HepG2 (cell line): ENCODE data around the gene UGP2. TPM values are rescaled to one million over a fixed set of nuclear protein-coding genes. Genes with fewer than 3 reads are reported as not detected.

Experiments
- ASH2L ChIP-seq: fragments of 300-600, 200-600 bp; sonication (generic); IDR thresholded peaks from 2 replicates; pipeline ENCODE4 v1.7.0; 2017; ENCODE audit warnings: low read depth, mild to moderate bottlenecking, moderate library complexity, mixed read lengths, low read length; ENCODE audit not compliant: insufficient read length
- BCL3 ChIP-seq: sonication (generic); formaldehyde crosslinking; IDR thresholded peaks from 2 replicates; pipeline ENCODE4 v1.5.1; 2020; ENCODE audit warnings: mild to moderate bottlenecking, missing genetic modification reagents, moderate library complexity
- CREM ChIP-seq, 2 experiments: sonication (generic) in 1 of 2; formaldehyde crosslinking in 1 of 2; IDR thresholded peaks; 2 replicates each; pipeline versions ENCODE4 v1.4.0 to v1.6.1; 2016 to 2020; ENCODE audit warnings: antibody characterized with exemption in 1 of 2, mild to moderate bottlenecking in 1 of 2, missing genetic modification reagents in 1 of 2
- E2F1 ChIP-seq: sonication (generic); formaldehyde crosslinking; IDR thresholded peaks from 2 replicates; pipeline ENCODE4 v1.5.0; 2020; ENCODE audit warnings: missing genetic modification reagents
- FOXA1 ChIP-seq, 2 experiments: fragments of 450-650 bp in 1 of 2; sonication (generic) in 1 of 2; formaldehyde crosslinking in 1 of 2; IDR thresholded peaks; 2 replicates each; pipeline versions ENCODE4 v1.4.0 to v1.6.1; 2016 to 2020; ENCODE audit warnings: missing genetic modification reagents in 1 of 2
- FOXK1 ChIP-seq: sonication (generic); formaldehyde crosslinking; IDR thresholded peaks from 2 replicates; pipeline ENCODE4 v1.4.0; 2020; ENCODE audit warnings: low read depth, missing genetic modification reagents, borderline replicate concordance
- HHEX ChIP-seq: IDR thresholded peaks from 2 replicates; pipeline ENCODE4 v1.6.1; 2016; ENCODE audit warnings: control low read depth
- HIVEP1 ChIP-seq: sonication (generic); formaldehyde crosslinking; IDR thresholded peaks from 2 replicates; pipeline ENCODE4 v1.4.0; 2020; ENCODE audit warnings: mild to moderate bottlenecking, missing genetic modification reagents
- JDP2 ChIP-seq: sonication (generic); formaldehyde crosslinking; IDR thresholded peaks from 2 replicates; pipeline ENCODE4 v1.8.1; 2022; ENCODE audit warnings: missing genetic modification reagents, borderline replicate concordance
- KAT2B ChIP-seq: fragments of 150-350 bp; IDR thresholded peaks from 2 replicates; pipeline ENCODE4 v1.6.1; 2014; ENCODE audit warnings: low read depth, low read length, borderline replicate concordance
- KDM4B ChIP-seq: sonication (generic); formaldehyde crosslinking; IDR thresholded peaks from 2 replicates; pipeline ENCODE4 v1.4.0; 2020; ENCODE audit warnings: missing genetic modification reagents
- MAF1 ChIP-seq: sonication (generic); formaldehyde crosslinking; IDR thresholded peaks from 2 replicates; pipeline ENCODE4 v1.5.0; 2020; ENCODE audit warnings: missing genetic modification reagents, borderline replicate concordance
- NPAS2 ChIP-seq: sonication (generic); formaldehyde crosslinking; IDR thresholded peaks from 2 replicates; pipeline ENCODE4 v1.8.0; 2022; ENCODE audit warnings: mild to moderate bottlenecking, missing genetic modification reagents, borderline replicate concordance
- NR2F6 ChIP-seq, 2 experiments: IDR thresholded peaks; 2 replicates each; pipeline ENCODE4 v1.6.1; 2016; ENCODE audit warnings: antibody characterized with exemption in 1 of 2, mild to moderate bottlenecking in 1 of 2
- PAWR ChIP-seq: sonication (generic); formaldehyde crosslinking; IDR thresholded peaks from 2 replicates; pipeline ENCODE4 v1.4.0; 2020; ENCODE audit warnings: missing genetic modification reagents, mild to moderate bottlenecking, borderline replicate concordance
- PCBP1 ChIP-seq: fragments of 200-400 bp; formaldehyde crosslinking; IDR thresholded peaks from 2 replicates; pipeline ENCODE4 v1.6.1; 2017; ENCODE audit warnings: mild to moderate bottlenecking, low read depth, low read length, borderline replicate concordance
- PHF8 ChIP-seq: sonication (generic); formaldehyde crosslinking; IDR thresholded peaks from 2 replicates; pipeline ENCODE4 v1.5.0; 2020; ENCODE audit warnings: missing genetic modification reagents
- ZFP36L2 ChIP-seq: sonication (generic); formaldehyde crosslinking; IDR thresholded peaks from 2 replicates; pipeline ENCODE4 v1.4.0; 2020; ENCODE audit warnings: missing genetic modification reagents
- ZNF224 ChIP-seq: sonication (generic); formaldehyde crosslinking; IDR thresholded peaks from 2 replicates; pipeline ENCODE4 v1.5.0; 2020; ENCODE audit warnings: mild to moderate bottlenecking, missing genetic modification reagents
- ZNF260 ChIP-seq: sonication (generic); formaldehyde crosslinking; IDR thresholded peaks from 2 replicates; pipeline ENCODE4 v1.4.0; 2020; ENCODE audit warnings: missing genetic modification reagents, low read depth, mild to moderate bottlenecking, borderline replicate concordance
- ZNF30 ChIP-seq: sonication (generic); formaldehyde crosslinking; IDR thresholded peaks from 2 replicates; pipeline ENCODE4 v1.5.0; 2020; ENCODE audit warnings: mild to moderate bottlenecking, missing genetic modification reagents
- ZNF335 ChIP-seq: sonication (generic); formaldehyde crosslinking; IDR thresholded peaks from 2 replicates; pipeline ENCODE4 v1.4.0; 2020; ENCODE audit warnings: missing genetic modification reagents
- ZNF343 ChIP-seq: sonication (generic); formaldehyde crosslinking; IDR thresholded peaks from 2 replicates; pipeline ENCODE4 v1.4.0; 2020; ENCODE audit warnings: mild to moderate bottlenecking, missing genetic modification reagents
- ZNF362 ChIP-seq: sonication (generic); formaldehyde crosslinking; IDR thresholded peaks from 2 replicates; pipeline ENCODE4 v1.4.0; 2020; ENCODE audit warnings: missing genetic modification reagents, mild to moderate bottlenecking, borderline replicate concordance
- ZNF572 ChIP-seq: sonication (generic); formaldehyde crosslinking; IDR thresholded peaks from 2 replicates; pipeline ENCODE4 v1.5.1; 2020; ENCODE audit warnings: mild to moderate bottlenecking, missing genetic modification reagents
- ZNF747 ChIP-seq: sonication (generic); formaldehyde crosslinking; IDR thresholded peaks from 2 replicates; pipeline ENCODE4 v1.8.1; 2023; ENCODE audit warnings: missing genetic modification reagents, mild to moderate bottlenecking, borderline replicate concordance
- ZNF766 ChIP-seq: sonication (generic); formaldehyde crosslinking; IDR thresholded peaks from 2 replicates; pipeline ENCODE4 v1.5.0; 2020; ENCODE audit warnings: missing genetic modification reagents, borderline replicate concordance
- polyA plus RNA-seq, 8 experiments: library from polyadenylated mRNA; depleted of rRNA in 3 of 8; stranded (reverse) in 7 of 8; unstranded in 1 of 8; fragments of >200 nt; fragmentation: Illumina TruSeq in 4 of 8; extraction: Trizol in 4 of 8; gene quantifications; 2 replicates each; pipeline versions ENCODE4 v1.2.1 to v1.2.3, GENCODE V29; 2011 to 2016; ENCODE audit warnings: low read depth in 4 of 8, missing spikeins in 1 of 8, mixed read lengths in 1 of 8; ENCODE audit not compliant: insufficient read depth in 1 of 8
- total RNA-seq, 5 experiments: library from RNA; depleted of rRNA; stranded (reverse); fragments of >200 nt; fragmentation: Illumina TruSeq; extraction: Trizol; gene quantifications; 2 replicates each; pipeline ENCODE4 v1.2.3, GENCODE V29; 2016; ENCODE audit warnings: low read depth in 1 of 5

The UGP2 gene
- total and polyA plus RNA-seq, 2 of the 13 experiments (the other 11 are each of a cell fraction or from before 2014, with no cell fraction given) = 96.0 to 134 TPM

- TF ChIP-seq CREM (IDR thresholded peaks at IDR 0.05) = peak; percentile 75
- TF ChIP-seq CREM (CRISPR knock-in tag; IDR thresholded peaks at IDR 0.05) = no peak
- TF ChIP-seq MAF1 (CRISPR knock-in tag) = no peak
- 0 out of 2 replicates have a peak, but pooled peaks have one; percentile 56 for TF ChIP-seq FOXK1 (CRISPR knock-in tag)
- TF ChIP-seq KDM4B (CRISPR knock-in tag) = peak; percentile 96
- peak; percentile 80 for TF ChIP-seq ZNF362 (CRISPR knock-in tag)
- TF ChIP-seq BCL3 (CRISPR knock-in tag) = no peak
- TF ChIP-seq ZNF766 (CRISPR knock-in tag) = peak; percentile 65; the same call in 1 of the 2 replicates
- TF ChIP-seq JDP2 = no peak
- no peak for TF ChIP-seq ZNF343
- TF ChIP-seq ZNF30 = no peak
- TF ChIP-seq PAWR (CRISPR knock-in tag) = no peak
- no peak for TF ChIP-seq PHF8 (CRISPR knock-in tag)
- TF ChIP-seq HHEX = no peak
- no peak for TF ChIP-seq NPAS2 (CRISPR knock-in tag)
- TF ChIP-seq NR2F6 (IDR thresholded peaks at IDR 0.05) = peak; percentile 78
- TF ChIP-seq NR2F6 (CRISPR knock-in tag; IDR thresholded peaks at IDR 0.05) = peak; percentile 88
- no peak for TF ChIP-seq ZNF224
- TF ChIP-seq KAT2B = no peak
- TF ChIP-seq ZNF335 (CRISPR knock-in tag) = no peak
- TF ChIP-seq HIVEP1 (CRISPR knock-in tag) = no peak
- TF ChIP-seq ZNF260 (CRISPR knock-in tag) = no peak
- no peak for TF ChIP-seq ZNF747
- no peak for TF ChIP-seq FOXA1 (IDR thresholded peaks at IDR 0.05)
- peak; percentile 66 for TF ChIP-seq FOXA1 (CRISPR knock-in tag; IDR thresholded peaks at IDR 0.05)
- TF ChIP-seq PCBP1 = no peak
- no peak for TF ChIP-seq ZFP36L2 (CRISPR knock-in tag)
- TF ChIP-seq ZNF572 (CRISPR knock-in tag) = no peak
- TF ChIP-seq E2F1 (CRISPR knock-in tag) = peak; percentile 58; the same call in 1 of the 2 replicates
- peak; percentile 65 for TF ChIP-seq ASH2L
These were observed 21.7 kb upstream of the UGP2 start (continued) for GRCh38 chr2:63819765-63820717.
